NCI-H1048 (cell line): ENCODE results near the gene LRRN4.

Experiments
- DNase-seq: peaks from one replicate; lab custom pipeline; 2025; lab: John Stamatoyannopoulos, UW

Gene LRRN4

DNA sequence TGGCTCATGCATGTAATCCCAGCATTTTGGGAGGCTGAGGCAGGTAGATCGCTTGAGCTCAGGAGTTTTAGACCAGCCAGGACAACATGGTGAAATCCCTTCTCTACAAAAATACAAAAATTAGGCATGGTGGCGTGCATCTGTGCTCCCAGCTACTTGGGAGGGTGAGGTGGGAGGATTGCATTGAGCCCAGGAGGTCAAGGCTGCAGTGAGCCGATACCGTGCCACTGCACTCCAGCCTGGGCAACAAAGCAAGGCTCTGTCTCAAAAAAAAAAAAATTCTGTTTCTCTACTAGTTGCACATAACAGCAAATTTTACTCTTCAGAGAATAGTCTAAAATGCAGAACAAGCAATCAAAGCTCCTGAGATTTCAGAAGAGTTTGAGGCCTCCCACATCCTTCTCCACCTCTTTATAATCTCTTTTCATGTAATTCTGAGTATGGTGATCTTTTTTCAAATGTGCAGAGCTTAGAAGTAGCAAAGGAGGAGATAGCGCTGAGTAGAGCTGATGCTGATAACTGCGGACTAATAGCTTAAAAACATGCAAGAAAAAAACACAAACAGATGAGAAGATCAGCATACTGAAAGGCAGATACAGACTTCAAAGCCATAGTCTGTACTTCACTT lies 23.3 kb downstream of the LRRN4 start:
- no peak for DNase-seq

DNA sequence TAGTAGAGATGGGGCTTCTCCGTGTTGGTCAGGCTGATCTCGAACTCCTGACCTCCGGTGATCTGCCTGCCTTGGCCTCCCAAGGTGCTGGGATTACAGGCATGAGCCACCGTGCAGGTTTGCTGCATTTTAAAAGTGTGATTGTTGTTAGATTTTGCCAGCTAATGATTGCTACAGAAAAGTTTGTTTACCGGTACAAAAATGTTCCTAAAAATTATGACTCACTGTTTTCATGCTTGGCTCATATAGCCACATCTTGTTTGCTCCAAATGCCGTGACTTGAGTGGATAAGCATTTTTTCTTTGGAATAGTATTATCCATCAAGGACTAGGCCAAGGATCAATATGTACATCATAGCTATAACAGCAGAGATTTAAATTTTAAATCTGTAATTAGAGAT lies 24.3 kb downstream of the LRRN4 start:
- no peak for DNase-seq

DNA sequence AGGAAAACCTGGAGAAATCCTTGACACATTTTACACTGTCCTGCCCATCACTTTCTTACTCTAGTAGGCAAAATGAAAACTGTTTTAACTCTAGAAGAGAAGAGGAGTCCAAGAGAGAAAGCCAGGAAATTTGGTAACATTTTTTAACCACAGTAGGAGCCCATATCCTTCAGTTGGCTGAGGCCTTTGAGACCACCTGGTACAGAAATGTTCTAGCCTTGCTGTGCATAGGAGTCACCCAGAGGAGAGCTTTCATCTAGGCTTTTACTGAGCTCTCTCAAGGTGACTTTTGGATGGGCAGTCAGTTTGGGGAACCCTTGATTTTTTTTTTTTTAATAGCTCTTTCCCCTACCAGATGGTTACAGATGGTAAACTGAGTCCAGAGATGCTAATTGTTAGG lies 25.0 kb downstream of the LRRN4 start:
- no peak for DNase-seq

DNA sequence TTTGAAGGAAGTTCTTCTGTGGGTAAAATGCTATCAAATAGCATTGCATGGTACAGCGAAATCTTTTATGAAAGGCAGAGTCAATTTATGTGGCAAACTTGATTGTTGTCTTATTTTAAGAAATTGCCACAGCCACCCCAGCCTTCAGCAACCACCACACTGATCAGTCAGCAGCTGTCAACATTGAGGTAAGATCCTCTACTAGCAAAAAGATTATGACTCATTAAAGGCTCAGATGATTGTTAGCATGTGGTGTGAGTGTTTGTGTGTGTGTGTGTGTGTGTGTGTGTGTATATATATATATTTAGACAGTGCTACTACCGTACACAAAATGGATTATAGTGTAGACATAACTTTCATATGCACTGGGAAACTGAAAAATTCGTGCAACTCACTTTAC lies 27.8 kb downstream of the LRRN4 start:
- DNase-seq: no peak

DNA sequence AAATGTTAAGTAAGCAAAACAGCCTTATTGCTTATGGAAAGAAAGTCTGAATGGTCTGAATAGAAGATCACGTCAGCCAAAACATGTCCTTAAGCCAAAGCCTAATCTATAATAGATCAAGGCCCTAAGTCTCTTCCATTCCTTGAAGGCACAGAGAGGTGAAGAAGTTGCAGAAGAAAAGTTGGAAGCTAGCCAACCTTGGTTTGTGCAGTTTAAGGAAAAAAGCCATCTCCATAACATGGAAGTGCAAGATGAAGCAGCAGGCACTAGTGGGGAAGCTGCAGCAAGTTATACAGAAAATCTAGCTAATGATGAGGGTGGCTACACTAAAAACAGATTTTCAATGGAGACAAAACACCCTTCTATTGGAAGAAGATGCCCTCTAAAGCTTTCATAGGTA lies 29.1 kb downstream of the LRRN4 start:
- DNase-seq: no peak

DNA sequence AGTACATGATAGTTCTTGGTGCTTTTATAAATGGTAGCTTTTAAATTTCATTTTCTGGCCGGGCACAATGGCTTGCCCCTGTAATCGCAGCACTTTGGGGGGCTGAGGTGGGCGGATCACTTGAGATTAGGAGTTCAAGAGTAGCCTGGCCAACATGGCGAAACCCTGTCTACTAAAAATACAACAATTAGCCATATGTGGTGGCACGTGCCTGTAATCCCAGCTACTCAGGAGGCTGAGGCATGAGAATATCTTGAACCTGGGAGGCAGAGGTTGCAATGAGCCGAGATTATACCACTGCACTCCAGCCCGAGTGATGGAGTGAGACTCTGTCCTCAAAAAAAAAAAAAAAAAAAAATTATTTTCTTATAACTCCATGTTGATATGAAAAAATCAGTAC lies 36.0 kb downstream of the LRRN4 start:
- DNase-seq: no peak

DNA sequence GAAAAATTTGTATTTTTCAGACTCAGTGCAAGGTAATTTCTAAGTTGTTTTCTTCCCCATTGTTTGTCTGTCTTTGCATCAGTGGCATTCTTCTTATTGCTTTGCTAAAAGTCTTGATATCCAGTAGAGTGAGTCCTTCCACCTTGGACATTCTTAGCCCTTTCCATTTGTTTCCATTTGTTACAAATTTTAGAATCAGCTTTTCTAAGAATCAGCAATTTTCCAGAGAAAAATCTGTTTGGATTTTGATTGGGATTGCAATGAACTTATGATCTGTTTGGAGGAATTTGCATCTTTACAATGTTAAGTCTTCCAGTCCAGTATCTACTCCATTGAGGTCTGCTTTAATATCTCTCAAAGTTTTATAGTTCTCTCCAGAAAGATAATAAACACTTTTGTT lies 36.4 kb downstream of the LRRN4 start:
- DNase-seq: no peak

DNA sequence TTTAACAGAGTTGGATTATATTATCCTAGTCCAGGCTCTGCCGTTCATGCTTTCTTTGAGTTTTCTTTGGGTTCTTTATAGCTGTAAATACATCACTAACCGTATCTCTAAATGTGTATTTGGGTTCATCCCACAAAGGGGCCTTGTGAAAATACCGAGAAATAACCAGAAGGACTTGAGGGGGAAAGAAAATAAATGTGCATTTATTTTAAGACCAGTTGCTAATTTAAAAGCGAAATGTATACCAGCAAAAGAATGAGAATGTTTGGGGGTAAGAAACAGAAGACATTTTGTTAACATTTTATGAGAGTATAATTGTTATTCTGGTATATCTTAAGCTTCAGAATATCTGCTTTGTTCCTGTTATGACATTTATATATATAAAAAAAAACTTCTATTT lies 38.9 kb downstream of the LRRN4 start:
- no peak for DNase-seq

DNA sequence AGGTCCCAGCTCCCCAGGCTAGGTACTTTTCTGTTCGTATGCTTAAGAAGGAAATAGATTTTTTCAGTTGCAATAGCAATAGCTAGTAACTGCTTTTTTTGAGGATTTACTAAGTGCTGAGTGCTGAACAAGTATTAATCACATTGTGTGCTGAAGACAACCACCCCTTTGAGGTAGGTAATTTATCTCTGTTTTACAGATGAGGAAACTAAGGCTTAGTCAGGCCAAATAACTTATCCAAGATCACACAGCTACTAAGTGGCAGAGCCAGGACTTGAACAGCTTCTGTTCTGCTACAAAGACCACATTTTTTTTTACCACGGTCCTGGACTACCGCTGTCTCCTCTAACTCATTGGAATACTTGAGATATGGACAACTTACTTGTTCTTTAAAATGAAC lies 39.8 kb downstream of the LRRN4 start:
- DNase-seq: no peak

DNA sequence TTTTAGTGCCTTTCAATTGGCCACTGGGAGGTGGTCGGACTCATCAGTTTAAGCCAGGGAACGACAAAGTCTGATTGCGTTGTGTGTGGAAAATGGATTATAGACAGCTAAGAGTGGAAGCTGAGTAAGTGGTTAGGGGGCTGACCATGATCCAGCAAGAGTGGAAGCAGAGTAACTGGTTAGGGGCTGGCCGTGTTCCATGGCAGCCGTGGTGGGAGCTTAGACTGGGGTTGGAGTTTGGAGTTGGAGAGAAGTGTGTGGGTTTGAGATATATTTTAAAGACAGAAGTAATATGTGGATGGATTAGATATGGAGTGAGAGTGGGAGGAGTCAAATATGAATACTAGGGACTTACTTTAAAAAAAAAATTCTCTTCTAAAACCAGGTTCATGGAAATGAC lies 41.7 kb downstream of the LRRN4 start:
- no peak for DNase-seq

DNA sequence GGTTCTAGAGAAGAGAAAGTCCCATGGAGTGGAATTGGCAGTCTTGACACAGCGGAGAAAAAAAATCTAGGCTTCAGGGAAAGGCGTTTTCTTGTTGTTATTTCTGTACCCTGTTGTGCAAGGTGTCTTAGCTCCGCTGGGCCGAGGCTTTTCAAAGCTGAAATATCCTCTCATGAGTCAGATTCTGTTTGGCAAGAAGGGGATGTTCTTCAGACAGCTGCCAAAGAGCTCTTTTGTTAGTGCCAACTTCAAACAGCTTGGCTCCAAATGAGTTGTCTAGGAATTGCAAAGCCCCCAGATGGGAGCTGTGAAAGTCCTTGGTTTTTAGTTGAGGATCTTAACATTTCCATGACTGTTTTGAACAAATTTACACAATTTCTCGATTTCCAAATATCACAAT lies 45.6 kb downstream of the LRRN4 start:
- DNase-seq: no peak

DNA sequence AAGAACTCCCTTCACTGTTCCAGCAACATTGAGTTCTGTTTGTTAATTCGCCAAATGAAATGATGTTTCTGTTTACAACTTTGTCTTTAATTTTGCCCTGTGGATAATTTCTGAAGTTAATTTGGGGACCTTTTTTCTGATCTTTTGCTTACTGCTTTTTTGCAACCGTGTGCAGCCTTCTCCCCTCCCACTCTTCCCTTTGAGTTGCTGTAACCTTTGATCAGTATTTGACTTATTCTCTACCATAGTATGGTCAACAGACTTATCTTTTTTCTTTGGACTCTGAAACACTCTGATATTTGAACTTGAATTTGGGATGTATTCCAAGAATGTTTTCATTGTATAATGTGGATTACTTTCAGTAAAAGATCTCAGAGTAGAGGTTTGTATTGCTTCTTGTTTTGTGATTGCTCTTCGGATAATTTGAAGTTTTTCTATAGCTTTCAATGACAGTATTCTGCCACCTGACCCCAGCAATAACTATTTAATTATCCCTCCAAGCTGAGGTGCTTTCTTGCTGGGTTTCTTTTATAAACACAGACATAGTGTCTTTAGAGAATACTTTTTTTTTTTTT lies 46.2 kb downstream of the LRRN4 start:
- DNase-seq: no peak

DNA sequence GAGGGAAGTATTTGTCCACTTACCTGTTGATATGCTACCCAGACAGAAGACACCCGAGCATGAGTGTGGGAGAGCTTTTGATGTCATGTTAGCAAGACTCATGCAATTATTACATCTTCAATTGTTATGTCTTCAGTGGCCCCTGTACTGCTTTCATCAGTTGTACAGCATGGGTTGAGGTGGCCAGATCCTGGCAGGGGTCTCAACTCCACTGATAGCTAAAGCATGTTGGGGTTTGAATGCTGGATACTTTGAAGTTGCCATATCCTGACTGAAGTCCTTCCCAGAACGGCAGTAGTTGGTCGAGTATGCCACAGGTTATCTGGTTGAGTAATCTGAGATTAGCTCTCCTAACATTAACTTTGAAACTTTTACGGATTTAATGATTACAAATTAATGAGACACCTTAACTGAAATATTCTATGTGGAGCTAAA lies 46.7 kb downstream of the LRRN4 start:
- DNase-seq: no peak

DNA sequence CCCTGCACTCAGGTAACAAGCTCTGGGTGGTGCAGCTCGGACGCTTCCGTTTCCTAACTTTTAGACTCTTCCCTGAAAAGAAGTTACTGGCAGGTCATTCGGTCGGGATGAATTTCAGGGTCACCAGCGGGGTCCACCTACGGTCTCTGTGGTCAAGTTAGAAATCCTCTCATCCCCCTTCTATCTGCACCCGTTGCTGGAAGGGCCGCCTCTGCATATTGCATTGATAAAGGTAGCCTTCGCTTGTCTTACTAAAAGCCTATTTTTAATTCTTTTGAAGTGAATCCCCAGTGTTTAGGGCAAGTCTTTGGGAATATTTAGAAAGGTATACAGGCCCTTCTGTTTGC lies 47.3 kb downstream of the LRRN4 start:
- no peak for DNase-seq

DNA sequence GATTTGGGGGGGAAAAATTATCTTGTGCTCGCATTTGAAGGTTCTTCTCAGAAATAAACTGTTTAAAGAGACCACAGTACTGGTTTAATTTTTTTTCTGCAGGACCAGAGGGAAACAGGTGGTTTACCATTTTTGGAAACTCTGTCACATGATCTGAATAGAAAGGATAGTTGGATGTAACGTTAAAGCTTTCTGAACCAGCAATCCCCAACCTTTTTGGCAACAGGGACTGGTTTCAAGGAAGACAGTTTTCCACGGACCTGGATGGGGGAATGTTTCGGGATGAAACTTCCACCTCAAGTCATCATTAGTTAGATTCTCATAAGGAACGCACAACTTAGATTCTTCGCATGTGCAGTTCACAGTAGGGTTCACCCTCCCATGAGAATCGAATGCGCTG lies 53.0 kb downstream of the LRRN4 start:
- DNase-seq: no peak

DNA sequence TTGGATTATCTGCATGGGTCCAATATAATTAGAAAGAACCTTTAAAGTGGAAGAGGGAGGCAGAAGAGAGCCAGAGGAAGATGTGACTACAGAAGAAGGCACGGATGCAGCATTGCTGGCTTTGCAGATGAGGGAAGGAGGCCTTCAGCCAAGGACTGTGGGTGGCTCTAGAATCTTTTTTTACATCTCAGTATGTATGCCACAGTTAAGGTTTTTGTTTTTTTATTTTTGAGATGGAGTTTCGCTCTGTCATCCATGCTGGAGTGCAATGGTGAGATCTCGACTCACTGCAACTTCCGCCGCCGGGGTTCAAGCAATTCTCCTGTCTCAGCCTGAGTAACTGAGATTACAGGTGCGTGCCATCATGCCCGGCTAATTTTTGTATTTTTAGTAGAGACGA lies 54.1 kb downstream of the LRRN4 start:
- DNase-seq: no peak

DNA sequence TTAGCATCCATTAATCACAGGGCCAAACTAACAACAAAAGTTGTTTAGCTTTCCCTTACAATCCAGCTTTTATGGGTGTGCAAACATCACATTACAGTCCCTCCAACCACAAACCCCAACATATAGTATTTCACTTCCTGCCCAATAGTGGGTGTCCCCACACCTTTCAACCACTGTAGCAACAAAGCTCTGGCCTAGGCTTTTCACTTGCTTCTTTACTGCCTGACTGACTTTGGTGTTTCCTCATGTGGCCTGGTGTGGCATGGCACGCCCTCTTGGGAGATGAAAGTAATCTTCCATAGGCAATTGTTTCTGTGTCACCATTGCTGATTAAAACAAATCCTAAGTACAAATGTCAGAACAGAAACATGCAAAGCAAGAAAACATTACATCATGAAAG lies 57.1 kb downstream of the LRRN4 start:
- no peak for DNase-seq

DNA sequence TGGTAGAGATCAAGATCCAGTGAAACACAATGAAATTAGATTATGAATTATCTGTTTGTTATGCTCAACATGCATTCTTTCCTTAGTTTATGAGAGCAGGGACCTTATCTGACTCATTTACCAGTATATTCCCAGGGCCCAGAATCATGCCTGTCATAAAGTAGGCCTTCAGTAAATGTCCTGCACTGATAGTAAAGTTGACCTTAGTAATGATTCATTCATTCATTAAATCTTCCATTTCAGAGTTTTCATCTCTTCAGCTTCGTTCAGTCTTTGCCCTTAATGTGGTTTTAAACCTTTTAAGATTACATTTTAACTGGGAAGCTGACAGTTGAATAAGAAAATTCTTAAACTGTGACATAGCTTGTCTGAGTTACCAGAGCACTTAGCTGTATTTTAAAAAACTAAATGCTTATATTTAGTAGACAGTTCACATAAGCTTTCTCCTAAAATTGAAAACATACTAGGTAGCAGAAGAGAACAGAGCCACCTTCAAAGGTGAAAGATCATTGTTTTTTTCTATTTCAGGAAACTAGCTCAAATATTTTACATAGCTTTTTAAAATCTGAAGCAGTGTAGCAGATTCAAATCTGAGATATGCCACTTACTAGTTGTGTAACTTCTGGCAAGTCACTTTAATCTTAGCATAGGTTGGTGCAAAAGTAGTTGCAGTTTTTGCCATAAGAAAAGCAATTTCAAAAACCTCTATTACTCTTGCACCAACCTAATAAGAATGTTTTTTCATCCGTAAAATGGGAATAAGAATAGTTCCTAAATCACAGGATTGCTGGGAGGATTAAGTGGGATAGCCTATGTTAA lies 62.0 kb downstream of the LRRN4 start:
- no peak for DNase-seq

DNA sequence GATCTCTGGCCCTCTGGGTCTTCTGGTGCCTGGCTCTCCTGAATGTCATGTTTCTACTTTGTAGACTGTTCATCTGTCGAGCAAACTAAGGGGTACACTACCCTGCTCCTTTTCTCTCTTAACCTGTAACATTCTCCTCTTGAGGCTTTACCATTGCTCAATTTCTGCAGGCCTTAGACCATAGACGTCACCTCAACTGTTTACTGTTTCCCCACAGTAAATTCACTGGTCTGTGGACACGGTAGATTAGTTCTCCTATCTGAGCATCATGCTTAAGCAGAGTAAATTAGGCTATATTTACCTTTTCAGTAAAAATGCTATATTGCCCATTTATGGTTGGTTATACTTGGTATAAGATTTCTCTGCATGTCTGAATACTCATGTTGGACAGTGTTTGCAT lies 62.9 kb downstream of the LRRN4 start:
- DNase-seq: no peak
